ENCODE measurements around the gene TP53RK.

GRCh38 chr20:46704714-46705377 lies 15.6 kb upstream of the TP53RK start:
- TF ChIP-seq, protein P1, sequence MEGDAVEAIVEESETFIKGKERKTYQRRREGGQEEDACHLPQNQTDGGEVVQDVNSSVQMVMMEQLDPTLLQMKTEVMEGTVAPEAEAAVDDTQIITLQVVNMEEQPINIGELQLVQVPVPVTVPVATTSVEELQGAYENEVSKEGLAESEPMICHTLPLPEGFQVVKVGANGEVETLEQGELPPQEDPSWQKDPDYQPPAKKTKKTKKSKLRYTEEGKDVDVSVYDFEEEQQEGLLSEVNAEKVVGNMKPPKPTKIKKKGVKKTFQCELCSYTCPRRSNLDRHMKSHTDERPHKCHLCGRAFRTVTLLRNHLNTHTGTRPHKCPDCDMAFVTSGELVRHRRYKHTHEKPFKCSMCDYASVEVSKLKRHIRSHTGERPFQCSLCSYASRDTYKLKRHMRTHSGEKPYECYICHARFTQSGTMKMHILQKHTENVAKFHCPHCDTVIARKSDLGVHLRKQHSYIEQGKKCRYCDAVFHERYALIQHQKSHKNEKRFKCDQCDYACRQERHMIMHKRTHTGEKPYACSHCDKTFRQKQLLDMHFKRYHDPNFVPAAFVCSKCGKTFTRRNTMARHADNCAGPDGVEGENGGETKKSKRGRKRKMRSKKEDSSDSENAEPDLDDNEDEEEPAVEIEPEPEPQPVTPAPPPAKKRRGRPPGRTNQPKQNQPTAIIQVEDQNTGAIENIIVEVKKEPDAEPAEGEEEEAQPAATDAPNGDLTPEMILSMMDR (IDR thresholded peaks at IDR 0.05), result no peak
- TF ChIP-seq POLR2A (IDR thresholded peaks at IDR 0.05) (no peak), EP300 (IDR thresholded peaks at IDR 0.05) (no peak)
